SK-N-MC (cell line): ENCODE measurements around the gene TRHDE.

ENCODE experiments used
- DNase-seq: peaks from one replicate; pipeline ENCODE4 v3.0.0-alpha.2; 2011; ENCODE audit warnings: low read depth, low spot score
- H3K27ac ChIP-seq: fragments of 200-600 bp; sonication (generic); 2 replicates; pipeline ENCODE4 v1.5.1; 2016; ENCODE audit warnings: mixed run types
- H3K36me3 ChIP-seq: fragments of 200-600 bp; sonication (generic); 2 replicates; pipeline ENCODE4 v1.6.1; 2017; ENCODE audit warnings: antibody characterized with exemption, low read length, mixed read lengths; ENCODE audit not compliant: insufficient read depth
- H3K4me3 ChIP-seq: fragments of 200-600 bp; sonication (generic); 2 replicates; pipeline ENCODE4 v1.5.1; 2016
- H3K9ac ChIP-seq: fragments of 200-600 bp; sonication (generic); 2 replicates; pipeline ENCODE4 v1.8.0; 2017; ENCODE audit warnings: mixed run types, mixed read lengths; ENCODE audit not compliant: insufficient read length
- H3K9me3 ChIP-seq: fragments of 200-600 bp; sonication (generic); 2 replicates; pipeline ENCODE4 v1.6.1; 2017; ENCODE audit warnings: low read depth, mild to moderate bottlenecking, antibody characterized with exemption, low read length, moderate library complexity, mixed read lengths
- EZH2 ChIP-seq: fragments of 200-600 bp; sonication (generic); IDR thresholded peaks from one replicate; pipeline ENCODE4 v1.6.1; 2017; ENCODE audit warnings: antibody characterized with exemption
- FOXP2 ChIP-seq: optimal IDR thresholded peaks from 2 replicates; pipeline ENCODE3; 2011; ENCODE audit warnings: mild to moderate bottlenecking, moderate library complexity; ENCODE audit not compliant: insufficient read depth; ENCODE audit errors: extremely low read length, control extremely low read depth
- POLR2AphosphoS5 ChIP-seq: IDR thresholded peaks from 2 replicates; pipeline ENCODE4 v1.6.1; 2012; ENCODE audit warnings: mild to moderate bottlenecking, low read depth, low read length, borderline replicate concordance

TRHDE gene

GRCh38 chr12:72338437-72338836, 66.3 kb downstream of the TRHDE start:
- no peak for DNase-seq
- H3K9ac ChIP-seq = no peak overlapping the region
- H3K36me3 ChIP-seq = no peaks in the 10 kb centered on the region
- H3K9me3 ChIP-seq = no peaks in the 10 kb centered on the region
- no peak for TF ChIP-seq FOXP2
- no peak for TF ChIP-seq EZH2
- no peak for TF ChIP-seq POLR2AphosphoS5
- no peak overlapping the region for H3K27ac ChIP-seq
- H3K4me3 ChIP-seq = no peak overlapping the region

DNA sequence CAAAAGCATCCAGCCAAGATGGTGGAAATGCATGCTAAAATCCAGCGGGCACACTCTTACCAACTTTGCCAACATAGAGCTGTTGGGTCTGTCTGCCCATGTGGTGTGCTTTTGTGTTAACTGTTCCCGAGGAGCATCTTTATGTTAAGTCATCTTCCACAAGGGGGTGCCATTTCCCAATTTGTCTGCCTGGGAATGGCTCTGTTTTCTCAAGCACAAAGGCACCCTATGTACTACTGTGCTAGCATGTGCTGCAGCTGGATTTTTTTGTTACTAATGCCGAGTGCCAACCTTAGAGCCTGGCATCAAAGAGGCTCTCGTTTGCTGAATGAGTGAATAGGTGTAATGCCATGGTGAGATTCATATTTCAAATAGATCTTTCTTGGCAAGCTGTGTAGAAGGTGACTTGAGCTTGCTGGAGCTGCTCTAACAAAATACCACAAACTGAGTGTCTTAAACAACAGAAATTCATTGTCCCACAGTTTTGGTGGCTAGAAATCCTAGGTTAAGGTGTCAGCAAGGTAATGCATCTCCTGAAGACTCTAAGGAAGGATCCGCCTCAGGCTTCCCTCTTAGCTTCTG, 74.3 kb downstream of the TRHDE start:
- Histone ChIP-seq H3K36me3 (peaks cover 8% of the 10 kb centered on the region; the same call in 1 of the 2 replicates), H3K4me3 (no peak overlapping the region), H3K9ac (no peak overlapping the region), H3K27ac (no peak overlapping the region), H3K9me3 (no peaks in the 10 kb centered on the region)
- DNase-seq = no peak
- TF ChIP-seq EZH2 (no peak), FOXP2 (no peak), POLR2AphosphoS5 (no peak)

GRCh38 chr12:72349491-72349890, 77.3 kb downstream of the TRHDE start:
- no peak for DNase-seq
- TF ChIP-seq FOXP2 = peak; percentile 36
- no peak for TF ChIP-seq POLR2AphosphoS5
- TF ChIP-seq EZH2 = no peak
- Histone ChIP-seq H3K36me3 (peaks cover 13% of the 10 kb centered on the region; the same call in 1 of the 2 replicates), H3K4me3 (peak overlapping the region; percentile 43), H3K9ac (peak overlapping the region; percentile 23), H3K9me3 (no peaks in the 10 kb centered on the region), H3K27ac (peak overlapping the region; percentile 81)

GRCh38 chr12:72359416-72359815, 87.2 kb downstream of the TRHDE start:
- TF ChIP-seq POLR2AphosphoS5 (no peak), FOXP2 (no peak), EZH2 (no peak)

GRCh38 chr12:72365151-72365550, 93.0 kb downstream of the TRHDE start:
- no peak overlapping the region for H3K9ac ChIP-seq
- DNase-seq = no peak
- no peak overlapping the region for H3K27ac ChIP-seq
- TF ChIP-seq EZH2 (no peak), FOXP2 (no peak), POLR2AphosphoS5 (no peak)
- H3K4me3 ChIP-seq = no peak overlapping the region
- no peaks in the 10 kb centered on the region for H3K9me3 ChIP-seq
- H3K36me3 ChIP-seq = no peaks in the 10 kb centered on the region

More at GRCh38 chr12:72359416-72359815, 87.2 kb downstream of the TRHDE start:
- no peak overlapping the region for H3K4me3 ChIP-seq
- H3K9me3 ChIP-seq = no peaks in the 10 kb centered on the region
- H3K27ac ChIP-seq = no peak overlapping the region
- peaks cover 16% of the 10 kb centered on the region for H3K36me3 ChIP-seq
- no peak for DNase-seq
- no peak overlapping the region for H3K9ac ChIP-seq

- H3K4me3 ChIP-seq = no peak overlapping the region
- no peak for DNase-seq
- no peak overlapping the region for H3K9ac ChIP-seq
- TF ChIP-seq POLR2AphosphoS5 (no peak), EZH2 (no peak), FOXP2 (no peak)
- H3K36me3 ChIP-seq = peaks cover 5% of the 10 kb centered on the region; the same call in 1 of the 2 replicates
- H3K9me3 ChIP-seq = no peaks in the 10 kb centered on the region
- H3K27ac ChIP-seq = no peak overlapping the region
Observed at GRCh38 chr12:72366255-72366654, 94.1 kb downstream of the TRHDE start.

DNA sequence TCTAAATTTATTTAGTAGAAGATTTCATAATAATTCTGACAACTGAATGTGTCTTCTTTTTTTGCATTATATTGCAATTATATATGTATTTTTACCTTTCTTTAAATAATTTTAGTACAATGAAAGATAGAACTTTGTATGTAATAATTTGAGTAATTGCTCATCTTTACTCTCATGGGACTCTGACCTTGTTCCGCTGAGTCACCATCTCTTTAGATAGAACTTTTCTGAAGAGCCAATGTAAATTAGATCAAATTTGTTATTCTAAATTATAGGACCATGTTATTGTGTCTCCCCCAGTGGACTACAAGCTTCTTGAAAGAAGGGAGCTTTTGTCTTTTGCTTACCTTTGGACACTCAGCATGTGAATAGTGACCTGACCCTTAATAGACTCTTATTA, 96.1 kb downstream of the TRHDE start:
- DNase-seq = no peak
- Histone ChIP-seq H3K9me3 (no peaks in the 10 kb centered on the region), H3K27ac (no peak overlapping the region), H3K9ac (no peak overlapping the region), H3K36me3 (peaks cover 5% of the 10 kb centered on the region; the same call in 1 of the 2 replicates), H3K4me3 (no peak overlapping the region)
- TF ChIP-seq POLR2AphosphoS5 (no peak), EZH2 (no peak), FOXP2 (no peak)

GRCh38 chr12:72368719-72369422, 96.7 kb downstream of the TRHDE start:
- TF ChIP-seq FOXP2 (no peak), EZH2 (no peak), POLR2AphosphoS5 (no peak)
- no peak overlapping the region for H3K4me3 ChIP-seq
- no peak overlapping the region for H3K27ac ChIP-seq
- no peak for DNase-seq
- peaks cover 5% of the 10 kb centered on the region; the same call in 1 of the 2 replicates for H3K36me3 ChIP-seq
- no peak overlapping the region for H3K9ac ChIP-seq
- H3K9me3 ChIP-seq = no peaks in the 10 kb centered on the region
